WTC11 (cell line): ENCODE data around the gene ALDOB. TPM values are rescaled to one million over a fixed set of nuclear protein-coding genes. Genes with fewer than 3 reads are reported as not detected.
A peak's percentile ranks its signal among the peaks of the same experiment; 100 is the strongest.
"Not testable (repeated sequence)": the region's sequence is repeated elsewhere in the genome, so short reads cannot be mapped to it uniquely, and the experiment has no call there.

Source experiments
- ATAC-seq: fragments of 200-7000 bp; cut with Tn5 transposase; 2 replicates; pipeline ENCODE4 v1.10.0; 2021; ENCODE audit warnings: mild to moderate bottlenecking, moderate library complexity
- CTCF ChIA-PET: fragments of 300-600 bp; sonication (Branson Sonifier 250); formaldehyde crosslinking; loops from one replicate; lab custom pipeline; 2021; ENCODE audit warnings: antibody characterized with exemption; lab: Charles Lee
- POLR2A ChIA-PET: fragments of 350-600 bp; sonication (Branson Sonifier 250); formaldehyde crosslinking; loops from one replicate; lab custom pipeline; 2021; ENCODE audit warnings: antibody characterized with exemption; lab: Charles Lee
- DNase-seq: peaks from one replicate; pipeline ENCODE4 v3.0.0; 2021; ENCODE audit warnings: low spot score
- H3K27ac Mint-ChIP-seq: 2 replicates; pipeline ENCODE4 v1.8.0; 2021; ENCODE audit warnings: mixed read lengths
- H3K27me3 Mint-ChIP-seq: 2 replicates; pipeline ENCODE4 v1.8.0; 2021; ENCODE audit warnings: low read depth, mild to moderate bottlenecking, moderate library complexity, mixed read lengths
- H3K36me3 Mint-ChIP-seq: 2 replicates; pipeline ENCODE4 v1.8.0; 2021; ENCODE audit warnings: mixed read lengths
- H3K4me1 Mint-ChIP-seq: 2 replicates; pipeline ENCODE4 v1.8.0; 2022; ENCODE audit warnings: mixed read lengths
- H3K4me3 Mint-ChIP-seq: 2 replicates; pipeline ENCODE4 v1.8.0; 2021; ENCODE audit warnings: mild to moderate bottlenecking, moderate library complexity, mixed read lengths
- H3K9me3 Mint-ChIP-seq: 2 replicates; pipeline ENCODE4 v1.8.0; 2021; ENCODE audit warnings: mixed read lengths
- CTCF ChIP-seq: fragments of 200-600 bp; IDR thresholded peaks from 2 replicates; pipeline ENCODE4 v1.8.0; 2022; ENCODE audit warnings: antibody characterized with exemption
- FOXK1 ChIP-seq: sonication (generic); formaldehyde crosslinking; IDR thresholded peaks from 2 replicates; pipeline ENCODE4 v1.8.0; 2022; ENCODE audit warnings: mild to moderate bottlenecking, moderate library complexity, missing genetic modification reagents
- FOXP1 ChIP-seq: sonication (generic); formaldehyde crosslinking; IDR thresholded peaks from 2 replicates; pipeline ENCODE4 v1.8.0; 2022; ENCODE audit warnings: missing genetic modification reagents, mild to moderate bottlenecking, moderate library complexity, borderline replicate concordance
- GABPB1 ChIP-seq: sonication (generic); formaldehyde crosslinking; IDR thresholded peaks from 2 replicates; pipeline ENCODE4 v1.8.1; 2023; ENCODE audit warnings: mild to moderate bottlenecking, missing genetic modification reagents
- KAT7 ChIP-seq: sonication (generic); formaldehyde crosslinking; IDR thresholded peaks from 2 replicates; pipeline ENCODE4 v1.8.1; 2023; ENCODE audit warnings: missing genetic modification reagents, mild to moderate bottlenecking, borderline replicate concordance
- MLX ChIP-seq: sonication (generic); formaldehyde crosslinking; IDR thresholded peaks from 2 replicates; pipeline ENCODE4 v1.8.1; 2023; ENCODE audit warnings: mild to moderate bottlenecking, missing genetic modification reagents, moderate library complexity
- MXD4 ChIP-seq: fragments of 250-450 bp; sonication (Bioruptor Pico); IDR thresholded peaks from 2 replicates; pipeline ENCODE4 v1.8.0; 2021; ENCODE audit warnings: mild to moderate bottlenecking, moderate library complexity, borderline replicate concordance
- RORB ChIP-seq: fragments of 250-450 bp; sonication (Bioruptor Pico); IDR thresholded peaks from 2 replicates; pipeline ENCODE4 v1.9.0; 2021; ENCODE audit warnings: mild to moderate bottlenecking
- TEAD4 ChIP-seq: sonication (generic); formaldehyde crosslinking; IDR thresholded peaks from 2 replicates; pipeline ENCODE4 v1.8.0; 2022; ENCODE audit warnings: mild to moderate bottlenecking, missing genetic modification reagents
- ZBTB21 ChIP-seq: sonication (generic); formaldehyde crosslinking; IDR thresholded peaks from 2 replicates; pipeline ENCODE4 v1.8.1; 2023; ENCODE audit warnings: mild to moderate bottlenecking, missing genetic modification reagents, borderline replicate concordance
- ZNF671 ChIP-seq: fragments of 250-450 bp; sonication (Bioruptor Pico); IDR thresholded peaks from 2 replicates; pipeline ENCODE4 v1.8.0; 2021; ENCODE audit warnings: mild to moderate bottlenecking
- total RNA-seq: library from RNA; stranded (reverse); gene quantifications from 3 replicates; pipeline ENCODE4 v1.2.3, GENCODE V29; 2021
- TF ChIP-seq, protein P1 (sequence below): fragments of 250-450 bp; sonication (Bioruptor Pico); IDR thresholded peaks from 2 replicates; pipeline ENCODE4 v1.9.0; 2021; ENCODE audit warnings: moderate library complexity, mild to moderate bottlenecking, inconsistent platforms, borderline replicate concordance
- TF ChIP-seq, protein P2 (sequence below): fragments of 250-450 bp; sonication (Bioruptor Pico); conservative IDR thresholded peaks from 2 replicates; pipeline ENCODE4 v1.9.0; 2021; ENCODE audit warnings: mild to moderate bottlenecking
- TF ChIP-seq, protein P3 (sequence below): sonication (generic); formaldehyde crosslinking; conservative IDR thresholded peaks from 2 replicates; pipeline ENCODE4 v1.8.1; 2023; ENCODE audit warnings: mild to moderate bottlenecking, low read depth, missing genetic modification reagents, moderate library complexity

Gene ALDOB
- total RNA-seq, 1 experiment from 2014 or later: 0.94 TPM

DNA sequence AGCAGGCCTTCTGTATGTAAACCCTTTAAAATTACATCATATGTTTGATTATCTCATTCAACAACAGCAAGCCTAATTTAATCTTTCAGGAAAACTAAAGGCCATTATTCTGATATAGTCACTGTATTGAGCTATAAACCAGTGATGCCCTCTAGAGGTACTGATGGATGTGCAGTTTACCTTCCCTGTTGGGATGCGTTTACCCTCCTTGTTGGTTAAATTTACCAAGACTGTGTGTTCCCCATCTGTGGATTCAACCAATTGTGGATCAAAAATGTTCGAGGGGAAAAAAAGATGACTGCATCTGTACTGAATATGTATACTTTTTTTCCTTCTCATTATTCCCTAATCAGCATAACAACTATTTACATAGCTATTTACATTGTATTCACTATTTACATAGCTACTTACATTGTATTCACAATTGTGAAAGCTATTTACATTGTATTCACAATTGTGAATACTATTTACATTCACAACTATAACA, 47.0 kb downstream of the ALDOB start (continued):
- TF ChIP-seq MXD4: no peak
- no peak for TF ChIP-seq FOXP1 (CRISPR knock-in tag)
- TF ChIP-seq ZBTB21: no peak
- TF ChIP-seq RORB (CRISPR knock-in tag): no peak
- TF ChIP-seq, protein P1, sequence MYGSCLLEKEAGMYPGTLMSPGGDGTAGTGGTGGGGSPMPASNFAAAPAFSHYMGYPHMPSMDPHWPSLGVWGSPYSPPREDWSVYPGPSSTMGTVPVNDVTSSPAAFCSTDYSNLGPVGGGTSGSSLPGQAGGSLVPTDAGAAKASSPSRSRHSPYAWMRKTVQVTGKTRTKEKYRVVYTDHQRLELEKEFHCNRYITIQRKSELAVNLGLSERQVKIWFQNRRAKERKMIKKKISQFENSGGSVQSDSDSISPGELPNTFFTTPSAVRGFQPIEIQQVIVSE (CRISPR knock-in tag): no peak
- TF ChIP-seq MLX (CRISPR knock-in tag): no peak
- TF ChIP-seq, protein P2, sequence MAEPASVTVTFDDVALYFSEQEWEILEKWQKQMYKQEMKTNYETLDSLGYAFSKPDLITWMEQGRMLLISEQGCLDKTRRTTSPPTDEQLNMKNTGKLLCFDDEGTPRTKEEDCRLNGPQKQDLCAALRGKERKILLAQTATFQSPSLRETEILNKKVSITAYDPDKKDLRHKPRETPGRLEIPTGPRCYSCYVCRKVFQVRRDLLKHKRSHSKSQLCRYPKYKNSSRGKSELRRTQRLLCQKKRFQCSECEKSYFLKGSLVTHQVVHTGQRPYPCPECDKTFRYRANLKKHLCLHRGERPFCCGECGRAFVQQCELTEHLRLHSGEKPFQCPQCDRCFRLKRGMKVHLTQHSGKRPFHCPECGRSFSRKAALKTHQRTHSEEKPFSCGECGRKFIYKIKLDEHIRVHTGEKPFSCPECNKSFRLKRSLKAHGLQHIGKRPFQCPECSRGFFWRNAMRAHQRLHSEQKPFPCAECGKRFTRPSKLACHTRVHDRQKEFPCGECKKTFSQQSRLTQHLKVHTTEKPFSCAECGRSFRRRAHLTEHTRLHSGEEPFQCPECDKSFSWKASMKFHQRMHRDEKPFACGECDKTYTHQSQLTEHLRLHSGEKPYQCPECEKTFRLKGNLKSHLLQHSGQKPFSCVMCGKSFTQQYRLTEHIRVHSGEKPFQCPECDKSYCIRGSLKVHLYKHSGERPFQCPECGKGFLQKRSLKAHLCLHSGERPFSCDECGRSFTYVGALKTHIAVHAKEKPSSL (CRISPR knock-in tag): no peak
- TF ChIP-seq, protein P3, sequence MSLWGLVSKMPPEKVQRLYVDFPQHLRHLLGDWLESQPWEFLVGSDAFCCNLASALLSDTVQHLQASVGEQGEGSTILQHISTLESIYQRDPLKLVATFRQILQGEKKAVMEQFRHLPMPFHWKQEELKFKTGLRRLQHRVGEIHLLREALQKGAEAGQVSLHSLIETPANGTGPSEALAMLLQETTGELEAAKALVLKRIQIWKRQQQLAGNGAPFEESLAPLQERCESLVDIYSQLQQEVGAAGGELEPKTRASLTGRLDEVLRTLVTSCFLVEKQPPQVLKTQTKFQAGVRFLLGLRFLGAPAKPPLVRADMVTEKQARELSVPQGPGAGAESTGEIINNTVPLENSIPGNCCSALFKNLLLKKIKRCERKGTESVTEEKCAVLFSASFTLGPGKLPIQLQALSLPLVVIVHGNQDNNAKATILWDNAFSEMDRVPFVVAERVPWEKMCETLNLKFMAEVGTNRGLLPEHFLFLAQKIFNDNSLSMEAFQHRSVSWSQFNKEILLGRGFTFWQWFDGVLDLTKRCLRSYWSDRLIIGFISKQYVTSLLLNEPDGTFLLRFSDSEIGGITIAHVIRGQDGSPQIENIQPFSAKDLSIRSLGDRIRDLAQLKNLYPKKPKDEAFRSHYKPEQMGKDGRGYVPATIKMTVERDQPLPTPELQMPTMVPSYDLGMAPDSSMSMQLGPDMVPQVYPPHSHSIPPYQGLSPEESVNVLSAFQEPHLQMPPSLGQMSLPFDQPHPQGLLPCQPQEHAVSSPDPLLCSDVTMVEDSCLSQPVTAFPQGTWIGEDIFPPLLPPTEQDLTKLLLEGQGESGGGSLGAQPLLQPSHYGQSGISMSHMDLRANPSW (CRISPR knock-in tag): no peak
- TF ChIP-seq, all 79 proteins: peak for 0

- ATAC-seq (peak; percentile 94), DNase-seq (no peak)
- TF ChIP-seq ZNF671 (CRISPR knock-in tag): 0 out of 2 replicates have a peak, but pooled peaks have one; percentile 29
- TF ChIP-seq FOXK1 (CRISPR knock-in tag): no peak
- TF ChIP-seq GABPB1 (CRISPR knock-in tag): peak; percentile 19; the same call in 1 of the 2 replicates
- no peak for TF ChIP-seq TEAD4 (CRISPR knock-in tag)
- no peak for TF ChIP-seq KAT7
- peak; percentile 32 for TF ChIP-seq CTCF
- H3K36me3 Mint-ChIP-seq: peaks cover 66% of the 10 kb centered on the region
- H3K4me1 Mint-ChIP-seq: peaks cover 28% of the 10 kb centered on the region
- H3K9me3 Mint-ChIP-seq: peaks cover 29% of the 10 kb centered on the region
- CTCF ChIA-PET: interaction anchor here (0.8 to 2.6 kb wide), 19 partner anchors 11 to 786 kb away, joined by 3 to 24 read pairs (median 4); partner anchors contain the start of genes MRPL50 and ZNF189
- H3K4me3 Mint-ChIP-seq: no peak overlapping the region
- no peaks in the 10 kb centered on the region for H3K27me3 Mint-ChIP-seq
- H3K27ac Mint-ChIP-seq: peak overlapping the region; percentile 93
- POLR2A ChIA-PET: interaction anchor here (1.4 kb wide), 1 partner anchor 11 kb away, joined by 7 read pairs; the partner anchor contains the start of genes MRPL50 and ZNF189
Measured at GRCh38 chr9:101387871-101388506, 47.6 kb downstream of the ALDOB start.

DNA sequence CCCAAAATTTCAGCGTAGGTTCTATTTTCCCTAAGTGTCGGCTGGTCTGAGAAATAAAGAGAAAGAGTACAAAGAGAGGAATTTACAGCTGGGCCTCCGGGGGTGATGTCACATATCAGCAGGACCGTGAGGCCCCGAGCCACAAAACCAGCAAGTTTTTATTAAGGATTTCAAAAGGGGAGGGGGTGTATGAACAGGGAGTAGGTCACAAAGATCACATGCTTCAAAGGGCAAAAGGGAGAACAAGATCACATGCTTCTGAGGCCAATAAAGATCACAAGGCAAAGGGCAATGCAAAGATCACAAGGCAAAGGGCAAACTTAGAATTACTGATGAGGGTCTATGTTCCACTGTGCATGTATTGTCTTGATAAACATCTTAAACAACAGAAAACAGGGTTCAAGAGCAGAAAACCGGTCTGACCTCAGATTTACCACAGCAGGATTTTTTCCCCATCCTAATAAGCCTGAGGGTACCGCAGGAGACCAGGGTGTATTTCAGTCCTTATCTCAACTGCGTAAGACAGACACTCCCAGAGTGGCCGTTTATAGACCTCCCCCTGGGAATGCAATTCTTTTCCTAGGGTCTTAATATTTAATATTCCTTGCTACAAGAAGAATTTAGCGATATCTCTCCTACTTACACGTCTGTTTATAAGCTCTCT, 50.6 kb downstream of the ALDOB start, which contains the start of gene BAAT:
BAAT (minus strand) TSS at position 134 of the 664 bp plus-strand sequence. CDS start 13,602 bp downstream, outside the sequence.
- ATAC-seq, POLR2A ChIA-PET, H3K27ac Mint-ChIP-seq, H3K4me3 Mint-ChIP-seq, DNase-seq, H3K27me3 Mint-ChIP-seq: not testable (repeated sequence)
- CTCF ChIA-PET: interaction anchor here (1.6 kb wide), 1 partner anchor 64 kb away, joined by 5 read pairs; no protein-coding TSS in a partner anchor
- Mint-ChIP-seq H3K4me1 (peaks cover 31% of the 10 kb centered on the region), H3K36me3 (peaks cover 48% of the 10 kb centered on the region), H3K9me3 (peaks cover 23% of the 10 kb centered on the region)
